H9 (cell line): Measurements from ENCODE around the gene LACTB. TPM values are rescaled to one million over a fixed set of nuclear protein-coding genes. Genes with fewer than 3 reads are reported as not detected.

Experiments used
- DNase-seq: peaks from one replicate; pipeline ENCODE4 v3.0.0-alpha.2; 2017
- H2AFZ ChIP-seq: one replicate; pipeline ENCODE4 v1.6.1; 2013; ENCODE audit warnings: mild to moderate bottlenecking, low read length, control low read depth, moderate library complexity
- H2AK5ac ChIP-seq: 2 replicates; pipeline ENCODE4 v1.6.1; 2013; ENCODE audit warnings: low read length, control low read depth, mixed read lengths; ENCODE audit not compliant: insufficient read length
- H2BK120ac ChIP-seq: one replicate; pipeline ENCODE4 v1.6.1; 2013; ENCODE audit warnings: low read depth, mild to moderate bottlenecking, low read length, control low read depth, inconsistent platforms; ENCODE audit not compliant: poor library complexity, severe bottlenecking
- H2BK12ac ChIP-seq: 2 replicates; pipeline ENCODE4 v1.6.1; 2013; ENCODE audit warnings: low read length, control low read depth, mixed read lengths, low read depth; ENCODE audit not compliant: insufficient read length
- H2BK15ac ChIP-seq: 2 replicates; pipeline ENCODE4 v1.6.1; 2013; ENCODE audit warnings: low read depth, low read length, control low read depth
- H2BK20ac ChIP-seq: one replicate; pipeline ENCODE4 v1.6.1; 2013; ENCODE audit warnings: low read depth, mild to moderate bottlenecking, low read length, control low read depth, inconsistent platforms; ENCODE audit not compliant: poor library complexity, severe bottlenecking
- H2BK5ac ChIP-seq: 2 replicates; pipeline ENCODE4 v1.6.1; 2013; ENCODE audit warnings: low read length, control low read depth, mixed read lengths; ENCODE audit not compliant: insufficient read length
- H3K14ac ChIP-seq: 2 replicates; pipeline ENCODE4 v1.6.1; 2013; ENCODE audit warnings: low read length, control low read depth; ENCODE audit not compliant: insufficient read depth
- H3K18ac ChIP-seq: 2 replicates; pipeline ENCODE4 v1.6.1; 2013; ENCODE audit warnings: low read depth, mild to moderate bottlenecking, mixed read lengths, low read length, control low read depth; ENCODE audit not compliant: insufficient read length
- H3K23ac ChIP-seq: 2 replicates; pipeline ENCODE4 v1.6.1; 2013; ENCODE audit warnings: low read length, control low read depth, mixed read lengths, low read depth; ENCODE audit not compliant: insufficient read length
- H3K23me2 ChIP-seq: 2 replicates; pipeline ENCODE4 v1.6.1; 2013; ENCODE audit warnings: low read depth, mild to moderate bottlenecking, mixed read lengths, low read length, control low read depth; ENCODE audit not compliant: insufficient read length, poor library complexity, severe bottlenecking
- H3K27ac ChIP-seq: 2 replicates; pipeline ENCODE4 v1.5.1; 2013; ENCODE audit warnings: low read length, control low read depth, mixed read lengths, low read depth; ENCODE audit not compliant: insufficient read length
- H3K27me3 ChIP-seq: 2 replicates; pipeline ENCODE4 v1.6.1; 2013; ENCODE audit warnings: low read length, control low read depth, inconsistent platforms; ENCODE audit not compliant: insufficient read depth
- H3K4ac ChIP-seq: 2 replicates; pipeline ENCODE4 v1.6.1; 2013; ENCODE audit warnings: low read depth, mild to moderate bottlenecking, control low read depth, inconsistent platforms, low read length, moderate library complexity
- H3K4me1 ChIP-seq: 2 replicates; pipeline ENCODE4 v1.6.1; 2013; ENCODE audit warnings: low read length, control low read depth, inconsistent platforms; ENCODE audit not compliant: insufficient read depth
- H3K4me2 ChIP-seq: 2 replicates; pipeline ENCODE4 v1.6.1; 2013; ENCODE audit warnings: low read length, control low read depth, mixed read lengths; ENCODE audit not compliant: insufficient read length, insufficient read depth
- H3K56ac ChIP-seq: 2 replicates; pipeline ENCODE4 v1.6.1; 2013; ENCODE audit warnings: low read depth, mild to moderate bottlenecking, mixed read lengths, low read length, control low read depth; ENCODE audit not compliant: insufficient read length
- H3K79me1 ChIP-seq: 2 replicates; pipeline ENCODE4 v1.6.1; 2013; ENCODE audit warnings: low read depth, mild to moderate bottlenecking, moderate library complexity, low read length, control low read depth, inconsistent platforms; ENCODE audit not compliant: insufficient read depth, poor library complexity, severe bottlenecking
- H3K79me2 ChIP-seq: 2 replicates; pipeline ENCODE4 v1.6.1; 2013; ENCODE audit warnings: low read length, control low read depth, inconsistent platforms; ENCODE audit not compliant: insufficient read depth
- H3K9ac ChIP-seq: 2 replicates; pipeline ENCODE4 v1.6.1; 2013; ENCODE audit warnings: low read length, control low read depth, mixed read lengths; ENCODE audit not compliant: insufficient read length; ENCODE audit errors: extremely low read depth
- H3K9me3 ChIP-seq: one replicate; pipeline ENCODE4 v1.6.1; 2013; ENCODE audit warnings: low read depth, low read length, inconsistent platforms; ENCODE audit not compliant: control insufficient read depth
- H3T11ph ChIP-seq: one replicate; pipeline ENCODE4 v1.6.1; 2013; ENCODE audit warnings: mild to moderate bottlenecking, low read length, control low read depth, inconsistent platforms
- H4K20me1 ChIP-seq: one replicate; pipeline ENCODE4 v1.6.1; 2013; ENCODE audit not compliant: control insufficient read depth, insufficient read length, insufficient read depth
- H4K5ac ChIP-seq: 2 replicates; pipeline ENCODE4 v1.6.1; 2013; ENCODE audit warnings: low read depth, mild to moderate bottlenecking, mixed read lengths, low read length, control low read depth; ENCODE audit not compliant: insufficient read length
- H4K8ac ChIP-seq: replicated peaks from 2 replicates; pipeline ENCODE4 v1.6.1; 2013; ENCODE audit warnings: low read length, control low read depth, mixed read lengths, low read depth; ENCODE audit not compliant: insufficient read length
- H4K91ac ChIP-seq: 2 replicates; pipeline ENCODE4 v1.6.1; 2013; ENCODE audit warnings: low read depth, mild to moderate bottlenecking, moderate library complexity, mixed read lengths, low read length, control low read depth; ENCODE audit not compliant: insufficient read length
- H3K27ac Mint-ChIP-seq, 3 experiments: 2 replicates in 2 of 3; 3 replicates in 1 of 3; pipeline ENCODE4 v1.8.0; 2020 to 2021; ENCODE audit warnings: mixed read lengths in 3 of 3, mild to moderate bottlenecking in 1 of 3, moderate library complexity in 1 of 3
- H3K27me3 Mint-ChIP-seq: 2 replicates; pipeline ENCODE4 v1.8.0; 2021; ENCODE audit warnings: low read depth, mild to moderate bottlenecking, moderate library complexity, mixed read lengths
- H3K36me3 Mint-ChIP-seq, 3 experiments: 2 replicates in 2 of 3; 3 replicates in 1 of 3; pipeline ENCODE4 v1.8.0; 2020 to 2021; ENCODE audit warnings: low read depth in 3 of 3, mixed read lengths in 3 of 3; ENCODE audit not compliant: insufficient read depth in 1 of 3
- H3K4me1 Mint-ChIP-seq, 2 experiments: 2 replicates each; pipeline ENCODE4 v1.8.0; 2020; ENCODE audit warnings: mixed read lengths in 2 of 2
- H3K4me3 Mint-ChIP-seq, 2 experiments: 2 replicates in 1 of 2; 3 replicates in 1 of 2; pipeline ENCODE4 v1.8.0; 2020 to 2021; ENCODE audit warnings: mild to moderate bottlenecking in 2 of 2, mixed read lengths in 2 of 2, moderate library complexity in 1 of 2
- H3K9me3 Mint-ChIP-seq, 2 experiments: 2 replicates in 1 of 2; 3 replicates in 1 of 2; pipeline ENCODE4 v1.8.0; 2020; ENCODE audit warnings: mild to moderate bottlenecking in 2 of 2, mixed read lengths in 2 of 2, moderate library complexity in 1 of 2
- CTCF ChIP-seq: fragments of 200-600 bp; sonication (generic); conservative IDR thresholded peaks from 3 replicates; pipeline ENCODE4 v1.8.0; 2021; ENCODE audit warnings: antibody characterized with exemption, mild to moderate bottlenecking
- WGBS: extraction: QIAGEN DNeasy Blood & Tissue Kit; methylation state at CpG from one replicate; pipeline ENCODE4 v1.1.7; 2013; ENCODE audit warnings: missing lambda C conversion rate, low lambda C conversion rate, mixed read lengths; ENCODE audit not compliant: insufficient read length; ENCODE audit errors: extremely low coverage; 5-methylcytosine and 5-hydroxymethylcytosine counted together
- total RNA-seq: library from RNA; stranded (reverse); gene quantifications from 2 replicates; pipeline ENCODE4 v1.2.1, GENCODE V29; 2021

LACTB gene
- total RNA-seq, 1 experiment from 2014 or later, result 10.3 TPM

GRCh38 chr15:63118854-63119253 lies 2.8 kb upstream of the LACTB start:
- Mint-ChIP-seq H3K36me3 (peaks cover 0 to 2% (median 0%) of the 10 kb centered on the region in 3 experiments; a peak in 3 of 7 replicates), H3K27me3 (no peaks in the 10 kb centered on the region), H3K9me3 (peaks cover 5 to 10% of the 10 kb centered on the region in 2 experiments), H3K4me3 (no peak overlapping the region), H3K4me1 (peaks cover 10% of the 10 kb centered on the region in 2 experiments), H3K27ac (no peak overlapping the region)
- H2AFZ ChIP-seq, result no peak overlapping the region
- H2BK20ac ChIP-seq, result no peak overlapping the region
- H4K91ac ChIP-seq, result no peak overlapping the region
- no peak overlapping the region for H3T11ph ChIP-seq
- no peak overlapping the region for H2BK15ac ChIP-seq
- no peak overlapping the region for H2BK5ac ChIP-seq
- no peak overlapping the region for H3K23ac ChIP-seq
- no peaks in the 10 kb centered on the region for H3K79me2 ChIP-seq
- H4K20me1 ChIP-seq, result no peaks in the 10 kb centered on the region
- no peak overlapping the region for H3K18ac ChIP-seq
- H3K9me3 ChIP-seq, result no peaks in the 10 kb centered on the region
- no peak overlapping the region for H4K5ac ChIP-seq
- H2BK120ac ChIP-seq, result no peak overlapping the region
- no peak for TF ChIP-seq CTCF
- no CpG with 5 or more reads among the region's 3 CpGs for WGBS
- no peak overlapping the region for H2AK5ac ChIP-seq
- no peak overlapping the region for H3K9ac ChIP-seq
- H3K27ac ChIP-seq, result no peak overlapping the region
- H3K4me1 ChIP-seq, result no peaks in the 10 kb centered on the region
- H2BK12ac ChIP-seq, result no peak overlapping the region
- H4K8ac ChIP-seq, result no peak overlapping the region
- DNase-seq, result no peak
- H3K4ac ChIP-seq, result no peak overlapping the region
- H3K56ac ChIP-seq, result no peak overlapping the region
- H3K23me2 ChIP-seq, result peaks cover 2% of the 10 kb centered on the region
- H3K4me2 ChIP-seq, result no peak overlapping the region
- H3K79me1 ChIP-seq, result no peaks in the 10 kb centered on the region
- H3K27me3 ChIP-seq, result no peaks in the 10 kb centered on the region
- H3K14ac ChIP-seq, result no peak overlapping the region
